HL-60 (cell line): ENCODE measurements around the gene WDR49.

Source experiments
- DNase-seq, 2 experiments: peaks; one replicate each; pipeline ENCODE4 v3.0.0-alpha.2; 2010 to 2020; ENCODE audit warnings: low read depth in 1 of 2, low spot score in 1 of 2
- H3K27ac ChIP-seq: fragments of 250-450 bp; sonication (Bioruptor Pico); replicated peaks from 2 replicates; pipeline ENCODE4 v1.5.1; 2020; ENCODE audit warnings: mild to moderate bottlenecking, moderate library complexity
- H3K27me3 ChIP-seq: fragments of 250-450 bp; sonication (Bioruptor Pico); 2 replicates; pipeline ENCODE4 v1.5.1; 2021; ENCODE audit warnings: mild to moderate bottlenecking, moderate library complexity; ENCODE audit not compliant: insufficient read depth, poor library complexity, severe bottlenecking
- H3K4me3 ChIP-seq: replicated peaks from 2 replicates; pipeline ENCODE4 v1.5.1; 2011; ENCODE audit warnings: mild to moderate bottlenecking, control low read depth, low read length; ENCODE audit not compliant: insufficient read depth
- GABPA ChIP-seq: IDR thresholded peaks from 2 replicates; pipeline ENCODE4 v1.6.1; 2012; ENCODE audit warnings: low read depth
- POLR2AphosphoS5 ChIP-seq: IDR thresholded peaks from 2 replicates; pipeline ENCODE4 v1.6.1; 2012; ENCODE audit warnings: low read depth
- SPI1 ChIP-seq: IDR thresholded peaks from 2 replicates; pipeline ENCODE4 v1.6.1; 2012; ENCODE audit warnings: low read depth, mild to moderate bottlenecking, borderline replicate concordance
- TF ChIP-seq, protein P1 (sequence below): IDR thresholded peaks from 2 replicates; pipeline ENCODE4 v1.6.1; 2012; ENCODE audit warnings: low read depth; ENCODE audit not compliant: insufficient replicate concordance
- TF ChIP-seq, protein P2 (sequence below): IDR thresholded peaks from one replicate; pipeline ENCODE4 v1.5.1; 2011; ENCODE audit warnings: low read length, control low read depth, inconsistent platforms; ENCODE audit not compliant: insufficient read depth

The WDR49 gene

DNA sequence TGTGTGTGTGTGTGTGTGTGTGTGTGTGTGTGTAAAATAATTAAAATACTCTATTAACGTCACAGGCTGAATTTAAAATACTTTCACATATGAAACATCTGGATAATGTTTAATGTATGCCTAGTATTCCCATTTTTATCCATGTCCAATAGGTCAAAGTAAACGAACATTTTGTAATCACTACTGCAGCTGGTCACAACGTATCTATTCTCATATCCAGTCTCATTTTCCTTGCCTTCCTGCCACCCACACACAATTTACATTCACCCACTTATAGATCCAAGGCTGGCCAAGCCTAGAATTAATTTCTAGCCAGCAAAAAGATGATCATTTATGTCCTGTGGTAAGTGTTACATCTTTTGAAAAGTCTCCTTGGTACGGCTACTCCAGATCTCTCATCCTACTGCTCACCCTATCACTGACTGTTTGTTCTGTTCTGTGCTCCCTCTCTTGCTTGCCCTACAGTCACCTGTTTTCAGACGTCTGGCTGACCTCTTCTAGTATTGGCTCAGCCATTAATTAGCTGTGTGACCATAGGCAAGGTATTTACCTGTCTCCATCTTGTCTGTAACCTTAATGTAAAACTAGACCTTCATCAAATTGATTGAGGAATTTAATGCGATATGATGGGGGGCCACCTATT, 197.5 kb downstream of the WDR49 start:
- DNase-seq = no peak
- no peak for TF ChIP-seq SPI1
- TF ChIP-seq GABPA = no peak
- no peak for TF ChIP-seq POLR2AphosphoS5
- TF ChIP-seq, protein P1, sequence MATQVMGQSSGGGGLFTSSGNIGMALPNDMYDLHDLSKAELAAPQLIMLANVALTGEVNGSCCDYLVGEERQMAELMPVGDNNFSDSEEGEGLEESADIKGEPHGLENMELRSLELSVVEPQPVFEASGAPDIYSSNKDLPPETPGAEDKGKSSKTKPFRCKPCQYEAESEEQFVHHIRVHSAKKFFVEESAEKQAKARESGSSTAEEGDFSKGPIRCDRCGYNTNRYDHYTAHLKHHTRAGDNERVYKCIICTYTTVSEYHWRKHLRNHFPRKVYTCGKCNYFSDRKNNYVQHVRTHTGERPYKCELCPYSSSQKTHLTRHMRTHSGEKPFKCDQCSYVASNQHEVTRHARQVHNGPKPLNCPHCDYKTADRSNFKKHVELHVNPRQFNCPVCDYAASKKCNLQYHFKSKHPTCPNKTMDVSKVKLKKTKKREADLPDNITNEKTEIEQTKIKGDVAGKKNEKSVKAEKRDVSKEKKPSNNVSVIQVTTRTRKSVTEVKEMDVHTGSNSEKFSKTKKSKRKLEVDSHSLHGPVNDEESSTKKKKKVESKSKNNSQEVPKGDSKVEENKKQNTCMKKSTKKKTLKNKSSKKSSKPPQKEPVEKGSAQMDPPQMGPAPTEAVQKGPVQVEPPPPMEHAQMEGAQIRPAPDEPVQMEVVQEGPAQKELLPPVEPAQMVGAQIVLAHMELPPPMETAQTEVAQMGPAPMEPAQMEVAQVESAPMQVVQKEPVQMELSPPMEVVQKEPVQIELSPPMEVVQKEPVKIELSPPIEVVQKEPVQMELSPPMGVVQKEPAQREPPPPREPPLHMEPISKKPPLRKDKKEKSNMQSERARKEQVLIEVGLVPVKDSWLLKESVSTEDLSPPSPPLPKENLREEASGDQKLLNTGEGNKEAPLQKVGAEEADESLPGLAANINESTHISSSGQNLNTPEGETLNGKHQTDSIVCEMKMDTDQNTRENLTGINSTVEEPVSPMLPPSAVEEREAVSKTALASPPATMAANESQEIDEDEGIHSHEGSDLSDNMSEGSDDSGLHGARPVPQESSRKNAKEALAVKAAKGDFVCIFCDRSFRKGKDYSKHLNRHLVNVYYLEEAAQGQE = no peak
- TF ChIP-seq, protein P2, sequence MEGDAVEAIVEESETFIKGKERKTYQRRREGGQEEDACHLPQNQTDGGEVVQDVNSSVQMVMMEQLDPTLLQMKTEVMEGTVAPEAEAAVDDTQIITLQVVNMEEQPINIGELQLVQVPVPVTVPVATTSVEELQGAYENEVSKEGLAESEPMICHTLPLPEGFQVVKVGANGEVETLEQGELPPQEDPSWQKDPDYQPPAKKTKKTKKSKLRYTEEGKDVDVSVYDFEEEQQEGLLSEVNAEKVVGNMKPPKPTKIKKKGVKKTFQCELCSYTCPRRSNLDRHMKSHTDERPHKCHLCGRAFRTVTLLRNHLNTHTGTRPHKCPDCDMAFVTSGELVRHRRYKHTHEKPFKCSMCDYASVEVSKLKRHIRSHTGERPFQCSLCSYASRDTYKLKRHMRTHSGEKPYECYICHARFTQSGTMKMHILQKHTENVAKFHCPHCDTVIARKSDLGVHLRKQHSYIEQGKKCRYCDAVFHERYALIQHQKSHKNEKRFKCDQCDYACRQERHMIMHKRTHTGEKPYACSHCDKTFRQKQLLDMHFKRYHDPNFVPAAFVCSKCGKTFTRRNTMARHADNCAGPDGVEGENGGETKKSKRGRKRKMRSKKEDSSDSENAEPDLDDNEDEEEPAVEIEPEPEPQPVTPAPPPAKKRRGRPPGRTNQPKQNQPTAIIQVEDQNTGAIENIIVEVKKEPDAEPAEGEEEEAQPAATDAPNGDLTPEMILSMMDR = no peak
- H3K27ac ChIP-seq = no peak overlapping the region
- no peaks in the 10 kb centered on the region for H3K27me3 ChIP-seq
- H3K4me3 ChIP-seq = no peak overlapping the region

DNA sequence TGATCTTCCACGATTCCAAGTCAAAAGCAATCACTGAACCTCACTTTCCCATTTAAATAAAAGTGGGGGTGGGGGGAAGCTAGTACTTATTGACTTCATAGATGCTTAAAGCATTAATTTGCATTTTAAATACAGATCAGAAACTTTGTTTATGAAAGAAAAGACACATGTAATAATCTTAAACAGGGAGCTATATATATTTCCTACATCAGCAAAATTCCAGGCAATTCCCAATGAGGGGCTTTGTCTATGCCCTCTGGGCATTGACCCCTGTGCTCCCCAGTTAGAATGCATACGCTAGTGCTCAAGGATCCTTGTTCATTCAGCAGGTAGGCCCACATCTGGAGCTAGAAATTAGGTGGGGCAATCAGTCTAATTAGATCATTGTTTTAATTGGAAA, 199.9 kb downstream of the WDR49 start:
- DNase-seq = no peak
- Histone ChIP-seq H3K4me3 (no peak overlapping the region), H3K27ac (no peak overlapping the region), H3K27me3 (no peaks in the 10 kb centered on the region)
- TF ChIP-seq SPI1 (no peak), GABPA (no peak), POLR2AphosphoS5 (no peak)
- TF ChIP-seq, protein P1 = no peak
- TF ChIP-seq, protein P2 = no peak

DNA sequence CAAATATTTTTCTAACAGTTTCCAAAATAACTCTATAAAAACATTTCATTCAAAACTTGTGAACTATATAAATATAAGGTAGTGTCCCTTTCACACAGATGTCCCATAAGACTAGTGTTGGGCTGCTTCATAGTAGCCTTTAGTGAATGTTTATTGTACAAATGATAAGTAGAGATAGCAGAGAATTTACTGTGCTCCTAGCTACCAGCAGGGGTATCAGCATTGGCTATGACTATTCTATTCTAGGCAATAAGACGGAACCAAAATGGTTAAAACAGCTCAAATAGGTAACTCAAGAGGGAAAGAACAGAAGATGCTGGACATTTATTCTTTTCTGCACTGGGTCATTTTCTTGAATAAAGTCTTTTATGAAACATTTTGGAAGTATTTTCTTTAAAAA, 202.5 kb downstream of the WDR49 start:
- Histone ChIP-seq H3K4me3 (no peak overlapping the region), H3K27ac (no peak overlapping the region), H3K27me3 (no peaks in the 10 kb centered on the region)
- no peak for DNase-seq
- TF ChIP-seq, protein P1 = no peak
- TF ChIP-seq POLR2AphosphoS5 = no peak
